NCI-H1436 (cell line): ENCODE data around the gene TMPRSS3.

Source experiments
- DNase-seq: peaks from one replicate; lab custom pipeline; 2025; lab: John Stamatoyannopoulos, UW

The TMPRSS3 gene

GRCh38 chr21:42373196-42373907 lies 22.5 kb downstream of the TMPRSS3 start:
- DNase-seq: no peak

DNA sequence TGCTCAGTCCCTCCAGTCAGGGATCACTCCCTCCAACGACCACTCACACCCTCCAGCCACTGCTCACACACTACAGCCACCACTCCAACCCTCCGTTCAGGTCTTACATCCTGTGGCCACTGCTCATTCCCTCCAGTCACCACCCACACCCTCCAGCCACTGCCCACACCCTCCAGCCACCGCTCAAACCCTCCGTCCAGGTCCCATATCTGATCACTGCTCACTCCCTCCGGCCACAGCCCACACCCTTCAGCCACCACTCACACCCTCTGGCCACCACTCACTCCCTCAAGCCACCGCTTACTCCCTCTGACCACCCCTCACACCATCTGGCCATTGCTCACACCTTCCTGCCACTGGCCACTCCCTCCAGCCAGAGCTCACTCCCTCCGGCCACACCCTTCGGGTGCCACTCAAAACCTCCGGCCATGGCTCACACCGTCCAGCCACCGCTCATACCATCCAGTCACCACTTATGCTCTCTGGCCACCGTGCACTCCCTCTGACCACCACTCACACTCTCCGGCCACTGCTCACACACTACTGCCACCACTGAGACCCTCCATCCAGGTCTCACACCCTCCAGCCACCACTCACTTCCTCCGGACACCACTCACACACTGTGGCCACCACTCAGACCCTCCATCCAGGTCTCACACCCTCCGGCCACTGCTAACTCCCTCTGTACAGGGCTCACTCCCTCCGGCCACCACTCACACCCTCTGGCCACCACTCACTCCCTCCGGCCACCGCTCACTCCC lies 24.8 kb downstream of the TMPRSS3 start:
- no peak for DNase-seq

- DNase-seq: no peak
Measured at GRCh38 chr21:42369821-42370220, 26.0 kb downstream of the TMPRSS3 start.

DNA sequence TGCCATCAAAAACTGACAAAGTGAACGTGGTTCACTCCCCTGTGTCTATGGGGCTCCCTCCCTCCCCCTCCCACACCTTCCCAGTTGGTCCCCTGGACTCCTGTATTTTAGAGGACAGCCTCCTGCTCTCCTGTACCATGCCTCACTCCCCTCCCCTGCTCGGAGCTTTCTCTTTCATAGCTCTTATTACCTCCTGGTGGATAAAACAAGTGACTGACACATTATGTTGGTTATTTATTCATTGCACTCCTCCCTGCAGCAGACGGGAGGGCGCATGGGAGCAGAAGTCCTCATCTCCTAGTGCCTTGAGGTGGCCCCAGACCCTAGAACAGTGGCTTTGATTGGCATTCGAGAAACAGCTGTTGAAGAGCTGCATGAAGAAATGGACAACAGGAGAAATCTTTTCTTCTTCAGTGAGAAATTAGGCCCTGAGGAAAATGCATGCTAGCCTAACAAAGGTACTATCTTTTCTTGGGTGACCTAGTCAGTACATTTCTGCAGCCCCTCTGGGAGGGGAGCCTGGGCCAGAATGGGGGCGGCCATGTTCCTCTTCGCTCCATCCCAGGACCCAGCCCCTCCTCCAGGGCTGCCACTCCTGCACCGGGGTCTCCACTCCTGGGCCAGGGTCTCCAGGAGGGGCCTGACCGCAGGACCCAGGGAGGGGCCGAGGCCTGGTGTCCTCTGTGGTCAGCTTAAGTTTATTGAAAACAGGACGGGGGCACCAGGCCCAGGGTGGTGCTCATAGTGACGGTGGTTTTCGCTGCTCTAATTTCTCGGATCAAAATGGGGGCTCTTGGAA lies 28.3 kb downstream of the TMPRSS3 start:
- no peak for DNase-seq

DNA sequence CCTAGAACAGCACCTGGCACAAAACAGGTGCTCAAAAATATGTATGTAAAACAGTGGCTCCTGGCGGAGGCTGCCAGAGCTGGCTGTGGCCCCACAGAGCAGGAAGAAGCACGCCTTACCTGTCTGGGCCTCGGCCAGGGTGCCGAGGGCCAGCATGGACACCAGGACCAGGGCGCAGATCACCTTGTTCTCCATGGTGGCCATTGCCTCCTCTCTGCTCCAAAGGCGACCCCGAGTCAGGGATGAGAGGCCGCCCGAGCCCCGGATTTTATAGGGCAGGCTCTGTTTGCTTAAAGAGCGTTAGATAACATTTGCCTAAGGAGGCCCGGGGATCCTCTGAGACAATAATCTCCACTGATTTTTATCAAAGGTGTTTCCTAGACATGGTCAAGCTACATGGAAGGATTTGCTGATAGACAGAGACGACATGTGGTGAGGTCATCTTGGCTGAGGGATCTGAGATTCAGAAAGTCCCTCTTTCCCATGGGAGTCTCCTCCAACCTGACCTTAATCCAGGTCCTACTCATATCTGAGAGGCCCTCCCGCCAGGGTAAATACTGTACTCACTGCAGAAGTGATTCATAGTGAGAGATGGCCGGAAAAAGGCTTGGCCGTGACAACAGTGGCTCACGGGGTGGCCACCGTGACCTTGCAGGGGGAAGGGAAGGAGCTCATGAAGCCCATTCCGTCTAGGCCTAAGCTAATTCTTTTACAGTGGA lies 29.4 kb downstream of the TMPRSS3 start, which contains the start of gene TFF1:
Gene TFF1, minus strand, starts transcription at position 244 of the 719 bp plus-strand sequence. Its CDS starts 40 bp downstream, at position 204.
- no peak for DNase-seq

DNA sequence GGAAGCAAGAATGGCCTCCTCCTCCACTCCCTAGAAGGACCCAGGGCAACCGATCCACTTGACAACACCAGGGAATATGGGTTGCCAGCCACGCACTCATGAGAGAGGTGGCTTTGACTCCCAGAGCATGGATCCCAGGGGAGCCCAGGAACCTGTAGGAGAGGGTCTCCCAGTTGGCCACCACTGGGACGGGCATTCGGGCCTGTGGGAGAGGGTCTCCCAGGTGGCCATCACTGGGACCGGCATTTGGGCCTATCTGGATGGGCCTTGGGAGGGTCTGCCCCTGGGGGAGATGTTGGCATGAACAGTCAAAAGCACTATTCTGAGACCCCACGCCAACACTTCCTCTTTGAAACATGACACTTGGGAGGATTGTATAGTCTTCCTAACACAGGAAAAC lies 30.1 kb downstream of the TMPRSS3 start:
- DNase-seq: no peak

- DNase-seq: no peak
Measured at GRCh38 chr21:42364304-42364865, 31.5 kb downstream of the TMPRSS3 start.

DNA sequence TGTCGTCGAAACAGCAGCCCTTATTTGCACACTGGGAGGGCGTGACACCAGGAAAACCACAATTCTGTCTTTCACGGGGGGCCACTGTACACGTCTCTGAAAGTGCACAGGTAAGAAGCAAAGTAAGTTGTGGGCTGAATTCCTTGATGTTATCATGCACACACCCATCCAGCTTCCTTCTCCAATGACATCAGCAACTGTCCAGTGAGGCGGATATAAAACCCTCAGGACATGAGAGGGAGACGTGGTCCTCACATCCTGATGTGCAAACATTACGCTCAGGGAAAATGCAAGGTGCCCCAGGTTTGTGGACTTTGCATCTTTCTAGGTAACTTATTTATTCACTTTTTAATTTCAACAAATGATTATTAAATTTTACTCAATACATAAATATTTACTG lies 32.5 kb downstream of the TMPRSS3 start:
- DNase-seq: no peak

DNA sequence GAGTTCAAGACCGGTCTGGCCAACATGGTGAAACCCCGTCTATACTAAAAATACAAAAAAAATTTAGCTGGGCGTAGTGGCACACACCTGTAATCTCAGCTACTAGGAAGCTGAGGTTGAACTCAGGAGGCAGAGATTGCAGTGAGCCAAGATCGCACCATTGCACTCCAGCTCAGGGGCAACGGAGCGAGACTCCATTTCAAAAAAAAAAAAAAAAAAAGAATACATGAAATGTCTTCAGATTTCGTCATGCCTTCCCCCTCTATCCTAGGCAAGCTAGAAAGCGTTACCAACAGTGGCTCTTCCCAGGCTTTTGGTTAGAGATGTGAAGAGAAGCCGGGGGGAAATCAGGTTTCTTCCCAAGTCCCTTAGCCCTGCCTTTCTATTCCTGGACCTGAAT lies 33.2 kb downstream of the TMPRSS3 start:
- DNase-seq: no peak

DNA sequence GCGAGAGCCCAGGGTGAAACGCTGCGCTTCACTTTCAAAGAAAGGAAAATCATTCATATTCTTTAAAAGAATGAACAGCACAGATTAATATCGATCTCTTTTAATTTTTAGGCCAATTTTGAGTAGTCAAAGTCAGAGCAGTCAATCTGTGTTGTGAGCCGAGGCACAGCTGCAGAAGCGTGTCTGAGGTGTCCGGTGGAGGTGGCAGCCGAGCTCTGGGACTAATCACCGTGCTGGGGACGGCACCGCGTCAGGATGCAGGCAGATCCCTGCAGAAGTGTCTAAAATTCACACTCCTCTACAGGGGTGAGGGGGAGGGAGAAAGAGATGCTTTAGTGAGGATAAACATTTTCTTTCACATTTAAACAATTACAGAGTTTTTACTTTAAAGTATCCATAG lies 33.7 kb downstream of the TMPRSS3 start:
- DNase-seq: no peak

GRCh38 chr21:42361286-42361685 lies 34.6 kb downstream of the TMPRSS3 start:
- DNase-seq: peak; percentile 29

DNA sequence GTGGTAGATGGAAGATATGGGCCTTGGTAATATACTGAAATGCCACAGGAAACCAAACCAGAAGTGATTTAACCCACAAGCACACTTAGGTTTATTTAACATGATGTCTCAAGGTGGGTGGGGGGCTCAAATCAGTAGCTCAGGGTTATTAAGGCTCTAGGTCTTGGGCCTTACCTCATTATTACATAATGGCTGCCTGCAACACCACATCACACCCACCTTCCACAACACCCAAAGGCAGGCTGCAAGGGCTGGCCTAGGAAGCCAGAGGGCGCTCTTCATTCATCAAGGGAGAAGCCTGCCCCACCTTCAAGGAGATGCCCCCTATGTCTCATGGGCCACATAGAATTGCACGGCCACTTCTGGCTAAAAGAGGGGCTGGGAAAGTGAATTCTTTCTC lies 35.5 kb downstream of the TMPRSS3 start:
- no peak for DNase-seq

GRCh38 chr21:42358937-42359336 lies 36.9 kb downstream of the TMPRSS3 start:
- no peak for DNase-seq

DNA sequence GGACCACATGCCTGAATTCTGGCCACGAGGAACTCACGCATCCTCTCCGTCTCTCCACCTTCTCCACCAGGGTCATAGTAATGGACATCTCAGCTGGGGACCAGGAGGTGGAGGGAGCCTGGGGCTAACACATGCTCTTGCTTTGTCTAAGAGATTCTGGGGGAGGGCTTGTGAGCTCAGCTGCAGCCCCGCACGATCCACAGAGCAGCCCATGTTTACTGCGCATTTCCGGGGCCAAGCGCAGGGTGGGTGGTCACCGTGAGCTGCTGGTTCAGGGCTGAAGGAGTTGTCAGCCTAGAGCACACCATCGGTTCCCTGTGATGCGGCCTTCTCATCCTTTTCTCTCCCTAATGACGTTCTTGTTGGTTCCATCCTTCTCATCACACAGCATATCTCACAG lies 37.6 kb downstream of the TMPRSS3 start:
- DNase-seq: no peak

DNA sequence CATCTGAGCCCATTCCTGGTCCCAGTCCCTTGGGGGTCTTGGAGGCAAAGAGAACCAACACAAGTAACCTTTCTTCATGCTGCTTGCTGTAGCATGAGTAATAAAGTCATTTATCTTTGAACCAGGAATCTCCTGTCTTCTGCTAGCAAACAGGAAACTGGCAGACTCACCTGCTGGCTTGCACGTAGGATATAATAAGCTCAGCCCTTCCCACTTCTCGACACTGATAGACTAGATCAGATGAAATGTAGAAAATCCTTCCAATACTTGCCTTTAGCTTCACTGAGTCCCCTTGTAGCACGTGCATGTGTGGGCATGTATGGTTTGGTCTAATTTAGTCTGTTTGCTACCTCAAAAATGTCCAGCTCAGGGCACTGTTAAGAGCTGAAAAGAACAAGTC lies 38.5 kb downstream of the TMPRSS3 start:
- no peak for DNase-seq

GRCh38 chr21:42356650-42357049 lies 39.2 kb downstream of the TMPRSS3 start:
- no peak for DNase-seq

DNA sequence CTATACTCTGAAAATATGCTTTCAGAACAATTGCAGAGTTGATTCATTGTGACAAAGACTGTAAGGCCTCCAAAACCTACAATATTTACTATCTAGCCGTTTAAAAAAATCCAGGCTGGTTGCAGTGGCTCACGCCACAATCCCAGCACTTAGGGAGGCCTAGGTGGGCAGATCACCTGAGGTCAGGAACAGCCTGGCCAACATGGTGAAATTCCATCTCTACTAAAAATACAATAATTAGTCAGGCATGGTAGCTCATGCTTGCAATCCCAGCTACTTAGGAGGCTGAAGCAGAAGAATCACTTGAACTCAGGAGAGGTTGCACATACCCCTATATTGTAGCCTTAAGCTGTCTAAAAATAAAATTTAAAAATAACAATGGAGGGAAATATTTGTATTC lies 39.8 kb downstream of the TMPRSS3 start:
- no peak for DNase-seq

DNA sequence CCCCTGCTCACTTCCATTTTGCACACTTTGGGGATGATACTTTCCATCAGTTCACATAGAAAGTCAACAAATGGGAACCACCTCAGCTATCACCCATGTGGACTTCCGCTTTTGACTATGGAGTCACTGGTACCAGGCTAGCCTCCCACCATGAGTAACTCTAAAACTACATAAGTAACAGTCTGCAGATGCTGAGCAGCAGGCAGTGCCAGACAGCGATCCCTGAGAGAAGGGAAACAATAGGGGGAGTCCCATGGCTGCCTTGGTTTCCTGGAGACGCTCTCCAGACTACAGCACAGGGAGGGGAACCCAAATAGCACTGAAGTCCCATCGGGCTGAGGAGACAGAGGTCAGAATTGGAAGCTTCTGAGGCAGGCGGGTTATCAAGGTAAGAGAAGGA lies 42.2 kb downstream of the TMPRSS3 start:
- DNase-seq: no peak

GRCh38 chr21:42352441-42353095 lies 43.3 kb downstream of the TMPRSS3 start:
- DNase-seq: no peak

- no peak for DNase-seq
Measured at GRCh38 chr21:42351626-42352440, 44.0 kb downstream of the TMPRSS3 start.
